HG02884 (cell line): ENCODE data around the gene OAS2.

Source experiments
- ATAC-seq: cut with Tn5 transposase; IDR thresholded peaks from one replicate; pipeline ENCODE4 v1.9.1; 2021; ENCODE audit warnings: mild to moderate bottlenecking, moderate library complexity; ENCODE audit not compliant: unreplicated experiment

Gene OAS2

DNA sequence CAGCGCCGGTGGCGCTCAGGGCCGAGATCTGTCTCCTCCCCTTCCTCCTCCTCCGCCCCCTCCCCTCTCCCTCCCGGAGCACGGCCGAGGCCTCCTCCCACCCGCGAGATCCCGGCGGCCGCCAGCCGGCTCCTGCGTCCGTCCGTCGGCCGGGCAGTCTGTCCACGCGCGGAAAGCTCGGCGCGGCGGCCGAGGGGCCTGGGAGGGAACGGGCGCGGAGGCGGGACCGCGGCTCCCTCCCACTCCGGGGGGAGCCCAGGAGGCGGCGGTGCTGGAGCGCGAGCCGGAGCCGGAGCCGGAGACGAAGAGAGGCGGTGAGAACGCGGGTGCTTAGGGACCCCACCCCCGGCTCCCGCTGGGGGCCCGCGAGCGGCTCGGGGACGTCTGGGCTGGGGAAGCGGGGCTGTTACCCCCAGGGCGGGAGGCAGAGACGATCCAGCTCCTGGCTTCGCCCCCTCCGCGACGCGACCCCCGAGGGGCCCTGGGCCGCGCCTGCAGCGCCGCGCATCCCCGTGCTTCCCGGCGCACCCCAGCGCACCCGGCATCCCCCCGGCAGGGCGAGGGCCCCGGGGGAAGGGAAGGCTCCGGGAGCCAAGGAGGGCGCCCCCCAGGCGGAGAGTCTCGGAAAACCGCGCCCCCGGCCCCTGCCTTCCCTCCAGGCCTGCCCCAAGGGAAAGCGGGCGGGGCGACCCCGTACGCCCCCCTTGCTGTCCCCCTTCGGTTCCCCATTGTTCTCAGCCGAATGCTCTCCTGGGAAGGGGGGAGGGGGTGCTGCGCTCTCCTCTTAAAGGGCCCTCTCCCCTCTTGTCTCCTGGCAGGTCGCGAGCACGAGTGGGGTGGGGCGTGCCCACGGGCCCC, 78.5 kb downstream of the OAS2 start, which contains the start of gene DTX1:
Gene DTX1 (plus strand): TSS at position 100 of the 858 bp plus-strand sequence. CDS start 1,463 bp downstream, outside the sequence.
- no peak for ATAC-seq

DNA sequence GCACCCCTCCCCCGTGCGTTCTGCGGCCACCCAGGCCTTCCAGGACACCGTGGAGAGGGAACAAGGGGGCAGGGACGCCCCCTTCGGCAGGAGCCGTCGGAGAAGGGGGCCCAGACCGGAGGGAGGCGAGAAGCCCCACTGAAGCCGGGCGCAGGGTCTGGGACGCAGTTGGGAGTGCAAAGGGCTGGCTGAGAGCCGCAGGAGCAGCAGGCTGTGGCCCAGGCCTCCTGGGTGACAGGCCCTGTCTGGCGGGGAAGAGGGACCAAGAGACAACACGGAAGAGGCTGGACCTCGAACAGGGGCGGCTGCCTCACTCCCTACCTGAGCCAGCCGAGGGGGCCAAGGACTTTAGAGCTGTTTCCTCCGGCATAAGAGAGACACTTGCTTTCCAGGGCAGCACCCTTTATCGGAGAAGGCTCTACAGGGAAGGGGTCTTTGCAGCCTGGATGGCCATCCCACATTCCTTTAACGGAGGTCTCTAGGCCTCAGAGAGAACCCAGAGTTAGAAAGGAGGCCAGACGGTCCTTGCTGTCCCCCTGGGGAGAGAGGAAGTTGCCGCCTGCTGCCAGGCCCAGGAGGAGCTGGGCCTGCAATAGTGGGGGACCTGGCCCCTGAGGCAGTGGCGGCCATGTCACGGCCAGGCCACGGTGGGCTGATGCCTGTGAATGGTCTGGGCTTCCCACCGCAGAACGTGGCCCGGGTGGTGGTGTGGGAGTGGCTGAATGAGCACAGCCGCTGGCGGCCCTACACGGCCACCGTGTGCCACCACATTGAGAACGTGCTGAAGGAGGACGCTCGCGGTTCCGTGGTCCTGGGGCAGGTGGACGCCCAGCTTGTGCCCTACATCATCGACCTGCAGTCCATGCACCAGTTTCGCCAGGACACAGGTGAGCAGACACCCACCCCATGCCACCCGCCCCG, 79.5 kb downstream of the OAS2 start:
- no peak for ATAC-seq

DNA sequence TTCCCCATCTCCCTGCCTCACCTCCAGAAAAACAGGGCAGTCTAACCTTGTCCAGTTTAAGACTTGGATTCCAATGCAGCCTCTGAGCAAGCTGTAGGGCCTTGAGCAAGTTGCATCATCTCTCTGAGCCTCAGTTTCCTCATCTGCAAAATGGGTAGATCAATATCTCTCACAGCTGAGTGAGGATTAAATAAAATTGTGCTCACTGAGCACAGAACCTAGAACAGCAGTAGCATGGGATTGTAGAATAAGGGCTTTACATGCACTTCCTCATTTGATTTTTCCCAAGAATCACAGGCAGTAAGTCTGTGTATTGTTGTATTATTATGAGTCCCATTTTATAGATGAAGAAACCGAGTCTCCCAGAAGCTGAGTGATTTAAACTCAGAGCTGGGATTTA, 80.2 kb downstream of the OAS2 start:
- no peak for ATAC-seq

DNA sequence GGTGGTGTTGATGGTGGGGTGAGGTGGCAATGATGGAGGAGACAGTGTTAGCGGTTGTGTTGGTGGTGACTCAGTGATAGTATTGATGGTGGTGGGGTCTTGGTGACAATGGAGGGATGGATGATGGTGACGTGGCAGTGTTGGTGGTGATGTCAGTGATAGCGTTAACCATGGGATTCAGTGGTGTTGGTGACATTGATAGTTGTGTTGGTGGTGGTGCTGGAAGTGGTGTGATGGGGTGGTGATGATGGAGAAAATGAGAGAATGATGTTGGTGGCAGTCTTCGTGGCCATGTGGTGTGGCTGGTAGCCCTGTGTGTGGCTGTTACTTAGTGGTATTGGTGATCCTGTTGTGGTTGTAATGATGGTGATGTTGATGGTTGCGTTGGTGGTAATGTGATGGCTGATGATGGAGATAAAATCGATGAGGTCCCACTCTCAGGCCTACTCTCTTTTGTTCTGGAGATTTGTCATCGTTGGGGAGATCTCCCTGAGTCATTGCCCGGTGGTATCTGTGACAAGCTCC, 80.8 kb downstream of the OAS2 start:
- ATAC-seq, result no peak

DNA sequence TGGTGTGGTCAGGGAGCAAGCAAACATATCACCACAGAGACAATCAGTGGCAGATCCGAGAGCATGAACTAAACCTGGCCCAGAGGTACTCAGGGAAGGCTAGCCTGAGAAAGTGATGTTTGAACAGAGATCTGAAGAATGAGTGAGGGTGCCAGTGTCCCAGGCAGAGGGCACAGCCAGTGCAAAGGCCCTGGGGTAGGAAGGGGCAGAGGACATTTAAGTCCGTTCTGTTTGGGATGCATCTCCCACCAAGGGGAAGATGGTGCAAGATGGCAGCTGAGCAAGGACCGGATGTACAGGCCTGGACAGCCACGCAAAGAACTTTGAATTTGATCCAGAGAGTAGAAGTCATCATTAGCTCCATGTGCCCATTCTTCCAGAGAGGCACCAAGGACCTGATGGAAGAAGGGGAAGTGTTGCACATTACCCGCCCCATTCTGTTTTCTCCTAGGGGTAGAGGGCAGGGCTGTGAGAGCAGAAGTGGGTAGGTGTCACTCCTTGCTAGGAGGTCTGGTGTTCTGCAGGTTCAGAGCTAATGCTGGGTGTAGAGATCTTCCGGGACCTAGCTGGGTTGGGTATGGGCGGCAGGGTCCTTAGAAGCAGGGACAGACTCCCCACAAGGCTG, 82.1 kb downstream of the OAS2 start:
- no peak for ATAC-seq

DNA sequence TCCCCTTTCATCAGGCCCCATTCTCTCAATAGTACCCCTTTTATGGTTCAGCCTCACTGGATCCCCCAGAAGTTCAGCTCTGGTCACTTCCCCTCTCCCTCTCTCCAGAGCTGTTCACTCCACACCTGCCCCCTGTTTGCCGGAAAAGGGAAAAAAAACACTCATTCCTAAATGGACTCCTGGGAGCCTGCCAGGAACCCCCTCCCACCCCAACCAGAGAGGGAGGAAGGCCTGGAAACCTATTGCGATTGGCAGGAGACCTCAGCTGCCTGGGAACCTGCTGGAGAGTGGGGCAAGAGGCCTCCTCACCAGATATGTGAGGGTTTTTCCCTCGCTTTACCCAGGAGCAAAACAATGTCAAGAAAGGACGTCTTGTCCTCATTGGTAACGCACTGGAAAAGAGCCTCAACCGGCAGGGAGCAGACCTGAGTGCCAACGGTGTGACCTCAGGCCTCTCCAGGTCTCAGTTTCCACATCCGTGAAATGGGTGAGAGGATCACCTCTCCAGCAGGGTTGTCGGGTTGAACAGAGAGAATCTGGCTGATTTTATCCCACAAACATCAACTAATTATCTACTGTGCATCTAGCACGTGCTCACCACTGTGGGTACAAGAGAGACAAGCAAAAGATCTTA, 82.9 kb downstream of the OAS2 start:
- no peak for ATAC-seq
